ENCODE measurements around the gene SERPINB6.
A peak's percentile ranks its signal among the peaks of the same experiment; 100 is the strongest.
"Not testable (repeated sequence)": the region's sequence is repeated elsewhere in the genome, so short reads cannot be mapped to it uniquely, and the experiment has no call there.

The SERPINB6 gene

GRCh38 chr6:2958331-2958711 lies 13.0 kb downstream of the SERPINB6 start:
- DNase-seq (ENCODE audit: low read depth), result no peak

- DNase-seq (ENCODE audit: low read depth), result no peak
These were observed 13.6 kb downstream of the SERPINB6 start for GRCh38 chr6:2957696-2958330.

- DNase-seq (ENCODE audit: low read depth), result no peak
These were observed 14.3 kb downstream of the SERPINB6 start for GRCh38 chr6:2956930-2957685.

- no peak for DNase-seq (ENCODE audit: low read depth)
These were observed 18.3 kb downstream of the SERPINB6 start for GRCh38 chr6:2953098-2953497.

GRCh38 chr6:2952557-2953095 lies 18.7 kb downstream of the SERPINB6 start:
- DNase-seq (ENCODE audit: low read depth), result peak; percentile 41

GRCh38 chr6:2951728-2952127 lies 19.6 kb downstream of the SERPINB6 start:
- DNase-seq (ENCODE audit: low read depth), result no peak

- no peak for DNase-seq (ENCODE audit: low read depth)
These were observed 20.7 kb downstream of the SERPINB6 start for GRCh38 chr6:2950713-2951112.

GRCh38 chr6:2949536-2950083 lies 21.8 kb downstream of the SERPINB6 start:
- no peak for DNase-seq (ENCODE audit: low read depth)

GRCh38 chr6:2949121-2949520 lies 22.2 kb downstream of the SERPINB6 start:
- DNase-seq (ENCODE audit: low read depth), result no peak

- DNase-seq (ENCODE audit: low read depth), result no peak
These were observed 22.9 kb downstream of the SERPINB6 start for GRCh38 chr6:2948228-2949025.

- no peak for DNase-seq (ENCODE audit: low read depth)
These were observed 23.9 kb downstream of the SERPINB6 start for GRCh38 chr6:2947445-2947844.

GRCh38 chr6:2945153-2945452 lies 26.3 kb downstream of the SERPINB6 start:
- no peak for DNase-seq (ENCODE audit: low read depth)

- DNase-seq (ENCODE audit: low read depth), result no peak
These were observed 26.8 kb downstream of the SERPINB6 start for GRCh38 chr6:2944405-2945152.

- DNase-seq (ENCODE audit: low read depth), result no peak
These were observed 27.8 kb downstream of the SERPINB6 start for GRCh38 chr6:2943564-2943955.

- DNase-seq (ENCODE audit: low read depth), result no peak
These were observed 28.3 kb downstream of the SERPINB6 start for GRCh38 chr6:2942914-2943563.

- not testable (repeated sequence) for DNase-seq (ENCODE audit: low read depth)
These were observed 29.3 kb downstream of the SERPINB6 start for GRCh38 chr6:2942116-2942515.

- no peak for DNase-seq (ENCODE audit: low read depth)
These were observed 30.5 kb downstream of the SERPINB6 start for GRCh38 chr6:2940851-2941250.

GRCh38 chr6:2940010-2940850 lies 31.1 kb downstream of the SERPINB6 start:
- DNase-seq (ENCODE audit: low read depth), result no peak

- DNase-seq (ENCODE audit: low read depth), result no peak
These were observed 31.9 kb downstream of the SERPINB6 start for GRCh38 chr6:2939315-2940009.

- DNase-seq (ENCODE audit: low read depth), result no peak
These were observed 32.7 kb downstream of the SERPINB6 start for GRCh38 chr6:2938632-2939083.
